VCaP (cell line): ENCODE measurements around the gene TFAP2B.

ENCODE experiments used
- H3K27ac ChIP-seq: fragments of 450-650 bp; 2 replicates; pipeline ENCODE4 v1.5.1; 2017
- CTCF ChIP-seq: fragments of 450-650 bp; conservative IDR thresholded peaks from 2 replicates; pipeline ENCODE4 v1.5.1; 2017; ENCODE audit warnings: mild to moderate bottlenecking, moderate library complexity

The TFAP2B gene

DNA sequence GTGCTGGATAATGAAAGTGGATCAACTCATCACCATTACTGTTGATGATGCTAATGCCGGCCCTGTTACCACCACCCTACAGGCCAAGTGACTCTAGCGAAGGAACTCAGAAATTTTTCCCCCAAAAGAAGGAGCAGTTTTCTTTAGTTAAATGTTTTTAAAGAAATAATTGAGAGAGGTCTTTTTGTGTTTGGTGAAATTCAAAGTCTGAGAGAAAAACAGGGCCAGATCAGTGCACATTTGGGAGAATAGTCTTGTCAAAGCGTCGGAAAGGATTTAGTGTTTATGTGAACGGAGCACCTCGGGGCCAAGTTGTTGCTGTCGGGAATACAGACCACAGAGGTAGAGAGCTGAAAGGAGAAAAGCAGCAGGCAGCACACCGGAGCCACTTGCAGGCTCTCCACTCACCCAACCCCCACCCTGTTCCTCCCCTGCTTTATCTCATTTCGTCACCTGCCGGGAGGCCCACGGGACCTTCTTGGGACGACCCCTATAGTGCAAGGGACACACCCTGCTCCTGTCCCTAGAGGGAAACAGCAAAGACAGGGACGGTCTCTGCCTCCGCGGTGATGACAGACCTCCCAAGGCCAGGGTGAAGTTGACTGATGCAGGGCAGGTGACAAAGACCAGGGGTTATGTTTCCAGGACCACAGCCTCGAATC is 6.8 kb downstream of the TFAP2B start:
- peak overlapping the region; percentile 34; the same call in 1 of the 2 replicates for H3K27ac ChIP-seq

DNA sequence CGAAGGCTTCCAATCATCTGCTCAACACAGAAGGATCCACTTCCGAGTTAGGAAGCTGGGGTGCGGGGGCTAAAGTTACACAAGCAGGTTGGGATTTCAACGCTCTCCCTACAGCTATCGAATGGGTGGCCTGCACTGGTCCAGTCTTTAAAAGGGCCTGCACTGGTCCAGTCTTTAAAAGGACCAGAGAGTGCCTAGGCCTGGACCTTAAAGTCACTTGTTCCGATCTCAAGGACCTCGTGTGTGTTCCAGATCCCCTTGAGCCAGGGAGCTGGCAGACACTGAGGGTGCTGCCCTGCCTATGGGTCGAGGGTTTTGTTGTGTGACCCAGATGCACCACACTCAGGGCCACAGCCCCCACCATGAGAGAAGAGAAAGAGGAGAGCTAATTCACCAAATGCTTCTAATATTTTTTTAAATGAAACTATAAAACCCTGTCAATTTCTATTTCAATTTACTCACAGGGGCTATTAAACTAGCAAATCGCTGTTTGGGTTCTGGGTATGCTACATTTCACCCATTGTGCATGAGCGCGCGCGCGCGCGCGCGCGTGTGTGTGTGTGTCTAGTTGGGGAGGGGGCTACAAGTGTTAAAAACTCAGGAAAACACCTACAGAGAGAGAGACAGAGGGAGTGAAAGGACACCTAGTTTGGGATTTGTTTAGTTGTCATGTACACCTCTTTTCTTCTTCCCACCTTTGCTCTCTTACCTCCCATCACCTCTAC is 7.5 kb downstream of the TFAP2B start:
- no peak for TF ChIP-seq CTCF
- peak overlapping the region; percentile 34 for H3K27ac ChIP-seq

More for the DNA sequence above, 6.8 kb downstream of the TFAP2B start:
- no peak for TF ChIP-seq CTCF

DNA sequence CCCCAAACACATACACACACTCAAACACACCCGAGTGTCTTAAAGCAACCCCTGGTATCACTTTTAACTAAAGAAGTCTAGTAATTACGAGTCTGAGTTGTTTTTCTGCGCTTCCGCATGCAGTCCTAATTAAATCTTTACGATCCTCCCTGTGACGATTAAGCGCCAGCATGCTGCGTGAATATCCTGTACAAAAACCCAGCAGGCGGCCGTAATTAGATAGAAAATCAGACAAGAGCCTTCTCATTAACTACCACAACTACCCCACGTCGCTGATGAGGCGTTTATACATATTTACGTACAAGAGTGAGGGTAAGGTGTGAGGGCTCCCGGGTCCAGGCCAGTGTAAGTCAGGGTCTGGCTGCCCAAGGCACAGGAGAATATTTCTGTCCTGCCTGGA is 8.1 kb downstream of the TFAP2B start:
- H3K27ac ChIP-seq: peak overlapping the region; percentile 34
- TF ChIP-seq CTCF: no peak

DNA sequence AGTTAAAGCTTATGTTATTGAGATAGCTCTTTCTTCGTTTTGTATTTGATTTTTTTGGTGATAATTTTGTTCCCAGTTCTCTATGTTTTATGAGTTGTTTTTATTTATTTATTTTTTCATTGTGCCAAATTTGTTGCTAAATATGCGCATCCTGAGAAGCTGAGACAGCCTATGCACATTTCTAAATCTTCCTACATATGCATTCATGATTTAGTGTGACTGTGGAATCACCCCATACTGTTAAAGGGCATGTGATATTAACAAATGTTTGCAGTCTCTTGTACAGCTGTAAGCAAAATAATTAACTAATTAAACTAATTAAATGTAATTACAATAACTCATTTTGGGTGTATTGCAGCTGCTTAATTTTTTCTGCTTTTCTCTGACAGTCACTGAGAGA is 10.4 kb downstream of the TFAP2B start:
- no peak for TF ChIP-seq CTCF
- H3K27ac ChIP-seq: no peak overlapping the region

GRCh38 chr6:50829898-50830444 is 11.3 kb downstream of the TFAP2B start:
- H3K27ac ChIP-seq: no peak overlapping the region
- no peak for TF ChIP-seq CTCF

DNA sequence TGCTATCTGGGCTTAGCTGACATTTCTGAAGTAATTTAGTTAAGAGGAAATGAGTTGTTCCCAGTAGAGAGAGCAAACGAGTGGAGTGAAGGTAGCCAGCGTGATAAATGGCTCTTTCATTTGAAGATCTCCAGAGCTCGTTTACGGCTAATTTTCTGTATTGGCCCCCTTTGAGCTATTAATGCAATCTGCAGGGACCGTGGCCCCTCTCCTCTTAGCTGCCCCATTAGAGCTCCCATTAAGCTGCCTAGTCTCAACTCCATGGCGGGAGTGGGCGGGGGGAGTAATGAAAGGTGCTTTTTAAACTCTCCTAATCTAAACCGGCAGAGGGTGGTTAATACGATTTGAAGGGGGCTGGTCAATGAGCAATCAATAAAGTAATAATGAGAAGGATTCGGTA is 12.5 kb downstream of the TFAP2B start:
- H3K27ac ChIP-seq: no peak overlapping the region

More for the DNA sequence above, 12.5 kb downstream of the TFAP2B start:
- TF ChIP-seq CTCF: no peak
